ENCODE data around the gene RNF207.

GRCh38 chr1:6205849-6206519 is at the start of gene RNF207:
- TF ChIP-seq CTCF (IDR thresholded peaks at IDR 0.05) (no peak), POLR2A (IDR thresholded peaks at IDR 0.05; ENCODE audit: low read depth) (peak; percentile 59), EP300 (IDR thresholded peaks at IDR 0.05) (no peak), POLR2AphosphoS5 (IDR thresholded peaks at IDR 0.05) (peak; percentile 35 to 58)

All from esophagus muscularis mucosa (tissue), 4 donors.